SK-N-SH (cell line): Measurements from ENCODE around the gene CCDC107. TPM values are rescaled to one million over a fixed set of nuclear protein-coding genes. Genes with fewer than 3 reads are reported as not detected.

Source experiments
- CTCF ChIA-PET: fragments of 300-600, 350-600 bp; formaldehyde crosslinking; extraction: SDS; loops from one replicate; lab custom pipeline; 2021; lab: Yijun Ruan, JAX
- POLR2A ChIA-PET: fragments of 350-600 bp; sonication (Branson Sonifier 250); formaldehyde crosslinking; extraction: SDS; loops from one replicate; lab custom pipeline; 2020; ENCODE audit warnings: antibody characterized with exemption, inconsistent platforms; lab: Yijun Ruan, JAX
- DNase-seq: peaks from one replicate; pipeline ENCODE4 v3.0.0; 2012
- H2AFZ ChIP-seq: fragments of 200-600 bp; sonication (generic); 2 replicates; pipeline ENCODE4 v1.8.1; 2016; ENCODE audit warnings: antibody characterized with exemption, mild to moderate bottlenecking, low read depth
- H3F3A ChIP-seq: fragments of 200-600 bp; sonication (generic); replicated peaks from 2 replicates; pipeline ENCODE3; 2016; ENCODE audit warnings: antibody characterized with exemption, mild to moderate bottlenecking; ENCODE audit not compliant: insufficient read depth
- H3K27ac ChIP-seq, 2 experiments: fragments of 200-500 bp in 1 of 2; fragments of 200-600 bp in 1 of 2; sonication (Bioruptor generic) in 1 of 2; sonication (generic), shearing (Covaris generic) in 1 of 2; 2 replicates each; pipeline versions ENCODE4 v1.5.1 to v1.6.1; 2014 to 2016; ENCODE audit warnings: low read depth in 2 of 2, inconsistent platforms in 1 of 2, low read length in 1 of 2, mild to moderate bottlenecking in 1 of 2, mixed read lengths in 1 of 2
- H3K27me3 ChIP-seq: fragments of 200-600 bp; sonication (generic), shearing (Covaris generic); 2 replicates; pipeline ENCODE4 v1.6.1; 2016; ENCODE audit warnings: mixed run types; ENCODE audit not compliant: insufficient read depth
- H3K36me3 ChIP-seq, 2 experiments: fragments of 200-500 bp in 1 of 2; fragments of 200-600 bp in 1 of 2; sonication (Bioruptor generic) in 1 of 2; sonication (generic) in 1 of 2; replicated peaks in 1 of 2; 2 replicates each; pipeline versions ENCODE3 to v1.5.1; 2014 to 2016; ENCODE audit warnings: low read length in 1 of 2, mild to moderate bottlenecking in 1 of 2; ENCODE audit not compliant: insufficient read depth in 2 of 2, control insufficient read depth in 1 of 2
- H3K4me1 ChIP-seq, 2 experiments: fragments of 200-500 bp in 1 of 2; fragments of 200-600 bp in 1 of 2; sonication (Bioruptor generic) in 1 of 2; sonication (generic), shearing (Covaris generic) in 1 of 2; 2 replicates each; pipeline versions ENCODE4 v1.5.1 to v1.6.1; 2014 to 2016; ENCODE audit warnings: low read depth in 1 of 2, low read length in 1 of 2, mixed run types in 1 of 2; ENCODE audit not compliant: insufficient read depth in 2 of 2, control insufficient read depth in 1 of 2
- H3K4me2 ChIP-seq: fragments of 200-600 bp; sonication (generic), shearing (Covaris generic); 2 replicates; pipeline ENCODE4 v1.6.1; 2017; ENCODE audit warnings: mixed run types
- H3K4me3 ChIP-seq, 2 experiments: fragments of 200-500 bp in 1 of 2; fragments of 200-600 bp in 1 of 2; sonication (Bioruptor generic) in 1 of 2; sonication (generic), shearing (Covaris generic) in 1 of 2; 2 replicates each; pipeline versions ENCODE4 v1.5.1 to v1.8.1; 2014 to 2016; ENCODE audit warnings: low read depth in 2 of 2, inconsistent platforms in 1 of 2, low read length in 1 of 2, mild to moderate bottlenecking in 1 of 2, mixed read lengths in 1 of 2, moderate library complexity in 1 of 2
- H3K79me2 ChIP-seq: fragments of 200-600 bp; sonication (generic); 2 replicates; pipeline ENCODE4 v1.8.1; 2017; ENCODE audit warnings: mild to moderate bottlenecking; ENCODE audit not compliant: insufficient read depth
- H3K9ac ChIP-seq: fragments of 200-600 bp; sonication (generic); 2 replicates; pipeline ENCODE4 v1.6.1; 2017; ENCODE audit warnings: mixed run types
- H3K9me2 ChIP-seq: fragments of 200-600 bp; sonication (generic); 2 replicates; pipeline ENCODE4 v1.6.1; 2017; ENCODE audit warnings: mixed run types
- H3K9me3 ChIP-seq: fragments of 200-600 bp; sonication (generic); 2 replicates; pipeline ENCODE4 v1.6.1; 2017; ENCODE audit warnings: mixed run types, mild to moderate bottlenecking, moderate library complexity
- H4K20me1 ChIP-seq: fragments of 200-600 bp; sonication (generic); 2 replicates; pipeline ENCODE4 v1.6.1; 2017; ENCODE audit warnings: mild to moderate bottlenecking, mixed run types; ENCODE audit not compliant: insufficient read depth
- CHD2 ChIP-seq: fragments of 150-350 bp; IDR thresholded peaks from 2 replicates; pipeline ENCODE4 v1.6.1; 2018; ENCODE audit warnings: low read length; ENCODE audit not compliant: partially characterized antibody
- CTCF ChIP-seq: fragments of 200-600 bp; sonication (generic); IDR thresholded peaks from 2 replicates; pipeline ENCODE4 v1.6.1; 2017; ENCODE audit warnings: antibody characterized with exemption, mild to moderate bottlenecking, moderate library complexity
- EP300 ChIP-seq, 2 experiments: IDR thresholded peaks; 2 replicates each; pipeline versions ENCODE4 v1.4.0 to v1.6.1; 2012; ENCODE audit warnings: borderline replicate concordance in 1 of 2, low read depth in 1 of 2, low read length in 1 of 2
- FOXM1 ChIP-seq: IDR thresholded peaks from 2 replicates; pipeline ENCODE4 v1.4.0; 2012; ENCODE audit warnings: low read depth, mild to moderate bottlenecking
- GABPA ChIP-seq: IDR thresholded peaks from 2 replicates; pipeline ENCODE4 v1.4.0; 2012; ENCODE audit warnings: low read depth, mild to moderate bottlenecking
- GATA2 ChIP-seq: sonication (generic); formaldehyde crosslinking; IDR thresholded peaks from 2 replicates; pipeline ENCODE4 v1.5.0; 2020; ENCODE audit warnings: mild to moderate bottlenecking, missing genetic modification reagents
- MEF2A ChIP-seq: IDR thresholded peaks from 2 replicates; pipeline ENCODE4 v1.4.0; 2012; ENCODE audit warnings: low read depth, borderline replicate concordance
- MXI1 ChIP-seq: IDR thresholded peaks from 2 replicates; pipeline ENCODE4 v1.6.1; 2012; ENCODE audit warnings: mild to moderate bottlenecking, low read depth, low read length, improper control_type of control experiment
- NFIC ChIP-seq: IDR thresholded peaks from 2 replicates; pipeline ENCODE4 v1.4.0; 2012; ENCODE audit warnings: borderline replicate concordance
- NRF1 ChIP-seq: IDR thresholded peaks from 2 replicates; pipeline ENCODE4 v1.6.1; 2012; ENCODE audit warnings: low read depth, mild to moderate bottlenecking, low read length
- POLR2AphosphoS5 ChIP-seq: IDR thresholded peaks from 2 replicates; pipeline ENCODE4 v1.6.1; 2012; ENCODE audit warnings: low read depth, low read length
- RFX5 ChIP-seq: IDR thresholded peaks from 2 replicates; pipeline ENCODE4 v1.6.1; 2012; ENCODE audit warnings: mild to moderate bottlenecking, improper control_type of control experiment, low read length
- SIN3A ChIP-seq: IDR thresholded peaks from 2 replicates; pipeline ENCODE4 v1.6.1; 2012; ENCODE audit warnings: low read depth, mild to moderate bottlenecking, low read length, moderate library complexity, borderline replicate concordance
- TAF1 ChIP-seq: IDR thresholded peaks from 2 replicates; pipeline ENCODE4 v1.6.1; 2012; ENCODE audit warnings: low read depth, mild to moderate bottlenecking, low read length, moderate library complexity, borderline replicate concordance
- TCF12 ChIP-seq: IDR thresholded peaks from 2 replicates; pipeline ENCODE4 v1.4.0; 2012
- TEAD4 ChIP-seq: IDR thresholded peaks from 2 replicates; pipeline ENCODE4 v1.4.0; 2012; ENCODE audit warnings: mild to moderate bottlenecking, borderline replicate concordance; ENCODE audit not compliant: insufficient read depth
- WGBS: methylation state at CpG from one replicate; pipeline ENCODE4 v1.1.6; 2017; ENCODE audit warnings: low lambda C conversion rate; 5-methylcytosine and 5-hydroxymethylcytosine counted together
- polyA plus RNA-seq, 3 experiments: library from polyadenylated mRNA; depleted of rRNA; stranded (reverse); fragments of >200 nt; gene quantifications; 2 replicates each; pipeline ENCODE4 v1.2.3, GENCODE V29; 2012
- TF ChIP-seq, protein P1 (sequence below): fragments of 150-350 bp; IDR thresholded peaks from 2 replicates; pipeline ENCODE4 v1.6.1; 2016; ENCODE audit warnings: mild to moderate bottlenecking, low read depth, low read length
- TF ChIP-seq, protein P2 (sequence below): IDR thresholded peaks from 2 replicates; pipeline ENCODE4 v1.4.0; 2012; ENCODE audit warnings: low read depth

Gene CCDC107
- polyA plus RNA-seq, 1 of the 3 experiments (the other 2 are of a cell fraction), result 22.0 TPM

DNA sequence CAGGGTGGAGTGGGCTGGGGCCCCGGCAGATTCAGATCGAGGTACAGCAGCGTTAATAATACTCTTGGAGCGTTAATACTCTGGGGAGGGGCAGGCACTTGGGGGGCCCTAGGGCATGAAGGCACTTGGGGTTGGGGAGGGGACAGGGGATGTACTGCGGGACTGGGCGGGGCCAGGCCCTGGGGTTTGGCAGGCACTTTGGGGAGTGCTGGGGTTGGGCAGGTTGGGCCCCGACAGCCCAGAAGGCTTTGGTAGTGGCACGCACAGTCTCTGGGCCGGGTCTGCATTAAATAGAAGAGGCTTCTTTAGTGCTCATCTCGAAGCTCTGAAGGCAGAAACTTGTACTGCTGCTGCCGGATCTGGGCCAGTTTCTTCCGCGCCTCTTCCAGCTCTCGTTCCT lies 39.4 kb downstream of the CCDC107 start:
- Histone ChIP-seq H3K79me2 (no peaks in the 10 kb centered on the region), H3K27me3 (no peaks in the 10 kb centered on the region), H3K4me3 (no peak overlapping the region), H2AFZ (no peak overlapping the region), H3K9me2 (no peaks in the 10 kb centered on the region), H3F3A (peaks cover 52% of the 10 kb centered on the region), H3K9ac (no peak overlapping the region), H3K27ac (no peak overlapping the region), H3K36me3 (peaks cover 42 to 59% of the 10 kb centered on the region in 2 experiments), H4K20me1 (no peaks in the 10 kb centered on the region), H3K9me3 (no peaks in the 10 kb centered on the region), H3K4me2 (no peak overlapping the region), H3K4me1 (no peaks in the 10 kb centered on the region)
- no peak for TF ChIP-seq FOXM1
- TF ChIP-seq TAF1, result no peak
- no peak for TF ChIP-seq TEAD4
- no peak for TF ChIP-seq CTCF
- ChIA-PET POLR2A (interaction anchor here (0.8 to 1.1 kb wide), 2 partner anchors 8 to 11 kb away, joined by 3 to 4 read pairs; no protein-coding TSS in a partner anchor), CTCF (interaction anchor here (1.0 to 8.3 kb wide), 13 partner anchors 10 to 366 kb away, joined by 3 to 183 read pairs (median 13); partner anchors contain the start of genes ARHGEF39, CCDC107, CREB3 and RMRP)
- WGBS, result 93% methylated on average over 8 of the region's 14 CpGs
- DNase-seq, result no peak

- Histone ChIP-seq H3K9me2 (no peaks in the 10 kb centered on the region), H3K27ac (no peak overlapping the region), H3K4me1 (no peaks in the 10 kb centered on the region), H3K9me3 (no peaks in the 10 kb centered on the region), H3K4me2 (no peak overlapping the region), H3K4me3 (no peak overlapping the region), H3F3A (peaks cover 49% of the 10 kb centered on the region), H3K79me2 (no peaks in the 10 kb centered on the region), H4K20me1 (no peaks in the 10 kb centered on the region), H3K36me3 (peaks cover 50 to 63% of the 10 kb centered on the region in 2 experiments), H3K9ac (no peak overlapping the region), H2AFZ (no peak overlapping the region), H3K27me3 (no peaks in the 10 kb centered on the region)
- POLR2A ChIA-PET, result no interaction called here
- WGBS, result 100% methylated on average over 3 of the region's 5 CpGs
- TF ChIP-seq TAF1 (no peak), MXI1 (no peak), TCF12 (no peak), NRF1 (no peak), CHD2 (no peak), GABPA (no peak), FOXM1 (no peak), GATA2 (CRISPR knock-in tag) (no peak), RFX5 (no peak), POLR2AphosphoS5 (no peak), SIN3A (no peak), MEF2A (no peak), NFIC (no peak), EP300 (IDR thresholded peaks at IDR 0.05; ENCODE audit: borderline replicate concordance in 1 of 2, low read depth in 1 of 2, low read length in 1 of 2) (no peak), CTCF (no peak)
- TF ChIP-seq, protein P1, sequence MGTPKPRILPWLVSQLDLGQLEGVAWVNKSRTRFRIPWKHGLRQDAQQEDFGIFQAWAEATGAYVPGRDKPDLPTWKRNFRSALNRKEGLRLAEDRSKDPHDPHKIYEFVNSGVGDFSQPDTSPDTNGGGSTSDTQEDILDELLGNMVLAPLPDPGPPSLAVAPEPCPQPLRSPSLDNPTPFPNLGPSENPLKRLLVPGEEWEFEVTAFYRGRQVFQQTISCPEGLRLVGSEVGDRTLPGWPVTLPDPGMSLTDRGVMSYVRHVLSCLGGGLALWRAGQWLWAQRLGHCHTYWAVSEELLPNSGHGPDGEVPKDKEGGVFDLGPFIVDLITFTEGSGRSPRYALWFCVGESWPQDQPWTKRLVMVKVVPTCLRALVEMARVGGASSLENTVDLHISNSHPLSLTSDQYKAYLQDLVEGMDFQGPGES, result no peak
- TF ChIP-seq, protein P2, sequence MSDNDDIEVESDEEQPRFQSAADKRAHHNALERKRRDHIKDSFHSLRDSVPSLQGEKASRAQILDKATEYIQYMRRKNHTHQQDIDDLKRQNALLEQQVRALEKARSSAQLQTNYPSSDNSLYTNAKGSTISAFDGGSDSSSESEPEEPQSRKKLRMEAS, result no peak
- CTCF ChIA-PET, result interaction anchor here (0.9 to 8.3 kb wide), 7 partner anchors 11 to 86 kb away, joined by 3 to 183 read pairs (median 30); partner anchors contain the start of genes ARHGEF39, CCDC107, CREB3 and RMRP
- no peak for DNase-seq
These were observed 40.1 kb downstream of the CCDC107 start for GRCh38 chr9:35698231-35698630.
